GM12878 (cell line): ENCODE data around the gene POLD1. TPM values are rescaled to one million over a fixed set of nuclear protein-coding genes. Genes with fewer than 3 reads are reported as not detected.
A peak's percentile ranks its signal among the peaks of the same experiment; 100 is the strongest.

Source experiments
- BHLHE40 ChIP-seq, 2 experiments: fragments of 450-650 bp in 1 of 2; IDR thresholded peaks; 2 replicates each; pipeline ENCODE4 v1.6.1; 2011 to 2017; ENCODE audit warnings: low read depth in 2 of 2, borderline replicate concordance in 1 of 2, improper control_type of control experiment in 1 of 2, low read length in 1 of 2, mild to moderate bottlenecking in 1 of 2
- CHD1 ChIP-seq: IDR thresholded peaks from 2 replicates; pipeline ENCODE4 v1.6.1; 2012; ENCODE audit warnings: low read depth, low read length, improper control_type of control experiment
- CREM ChIP-seq: IDR thresholded peaks from 2 replicates; pipeline ENCODE4 v1.6.1; 2014; ENCODE audit warnings: antibody characterized with exemption, low read depth
- EED ChIP-seq: sonication (generic); IDR thresholded peaks from 2 replicates; pipeline ENCODE4 v1.6.1; 2016; ENCODE audit warnings: antibody characterized with exemption, low read depth
- EP300 ChIP-seq, 2 experiments: fragments of 150-350 bp in 1 of 2; IDR thresholded peaks; 2 replicates each; pipeline ENCODE4 v1.6.1; 2011 to 2012; ENCODE audit warnings: low read depth in 2 of 2, low read length in 2 of 2, borderline replicate concordance in 1 of 2, improper control_type of control experiment in 1 of 2, inconsistent platforms in 1 of 2; ENCODE audit not compliant: control insufficient read depth in 1 of 2
- HDGF ChIP-seq: fragments of 450-650 bp; IDR thresholded peaks from 2 replicates; pipeline ENCODE4 v1.6.1; 2016; ENCODE audit warnings: antibody characterized with exemption
- MYC ChIP-seq: IDR thresholded peaks from 2 replicates; pipeline ENCODE4 v1.6.1; 2011; ENCODE audit warnings: mild to moderate bottlenecking, low read length, moderate library complexity, inconsistent platforms; ENCODE audit not compliant: insufficient read depth, insufficient replicate concordance, insufficient read length, severe bottlenecking
- NBN ChIP-seq: fragments of 450-650 bp; IDR thresholded peaks from 2 replicates; pipeline ENCODE4 v1.6.1; 2016
- NFYB ChIP-seq: IDR thresholded peaks from 2 replicates; pipeline ENCODE4 v1.6.1; 2011; ENCODE audit warnings: low read depth, mild to moderate bottlenecking, low read length, improper control_type of control experiment, moderate library complexity; ENCODE audit not compliant: insufficient read depth
- PKNOX1 ChIP-seq: fragments of 450-650 bp; IDR thresholded peaks from 2 replicates; pipeline ENCODE4 v1.6.1; 2016; ENCODE audit warnings: mild to moderate bottlenecking
- POLR2AphosphoS5 ChIP-seq: IDR thresholded peaks from 2 replicates; pipeline ENCODE4 v1.6.1; 2011; ENCODE audit warnings: mild to moderate bottlenecking, low read length, inconsistent platforms
- PRDM15 ChIP-seq: fragments of 450-650 bp; formaldehyde crosslinking; IDR thresholded peaks from 2 replicates; pipeline ENCODE4 v1.4.0; 2020; ENCODE audit warnings: mild to moderate bottlenecking, moderate library complexity
- RELA ChIP-seq: fragments of 450-650 bp; IDR thresholded peaks from 2 replicates; pipeline ENCODE4 v1.8.0; 2014; ENCODE audit warnings: borderline replicate concordance; ENCODE audit not compliant: partially characterized antibody
- RFX5 ChIP-seq: IDR thresholded peaks from 2 replicates; pipeline ENCODE4 v1.6.1; 2011; ENCODE audit warnings: low read depth, low read length, improper control_type of control experiment
- RUNX3 ChIP-seq: IDR thresholded peaks from 2 replicates; pipeline ENCODE4 v1.6.1; 2012; ENCODE audit warnings: low read length, inconsistent platforms
- STAT1 ChIP-seq: fragments of 450-650 bp; conservative IDR thresholded peaks from 2 replicates; pipeline ENCODE4 v1.6.1; 2014; ENCODE audit warnings: antibody characterized with exemption, mild to moderate bottlenecking
- WRNIP1 ChIP-seq: IDR thresholded peaks from 2 replicates; pipeline ENCODE4 v1.6.1; 2011; ENCODE audit warnings: low read depth, low read length, improper control_type of control experiment, borderline replicate concordance
- ZBTB40 ChIP-seq: fragments of 450-650 bp; IDR thresholded peaks from 2 replicates; pipeline ENCODE4 v1.6.1; 2016; ENCODE audit warnings: mild to moderate bottlenecking, moderate library complexity, borderline replicate concordance
- polyA plus RNA-seq, 11 experiments: library from polyadenylated mRNA; depleted of rRNA in 4 of 11; unstranded in 6 of 11; stranded (reverse) in 5 of 11; fragments of >200 nt; fragmentation: Nextera tagmentation in 4 of 11; fragmentation: Illumina TruSeq in 1 of 11; extraction: Ambion mirVana in 4 of 11; extraction: Trizol in 1 of 11; gene quantifications; 1 replicate in 1 of 11; 2 replicates in 10 of 11; pipeline versions ENCODE4 v1.2.1 to v1.2.3, GENCODE V29; 2011 to 2016; ENCODE audit warnings: inconsistent platforms in 2 of 11, missing spikeins in 2 of 11, low read depth in 1 of 11
- total RNA-seq, 4 experiments: library from RNA; depleted of rRNA in 3 of 4; stranded (reverse); fragments of >200 nt in 3 of 4; fragmentation: Illumina TruSeq in 1 of 4; extraction: Trizol in 1 of 4; gene quantifications; 2 replicates each; pipeline versions ENCODE4 v1.2.1 to v1.2.3, GENCODE V29; 2013 to 2021

Gene POLD1
- total and polyA plus RNA-seq, 10 of the 15 experiments (the other 5 are each of a cell fraction or from before 2014, with no cell fraction given) = 0.76 to 165 (median 63.4) TPM

- TF ChIP-seq RUNX3 (peak; percentile 54; the same call in 1 of the 2 replicates), RELA (peak; percentile 55), EED (peak; percentile 34; the same call in 1 of the 2 replicates), PRDM15 (CRISPR knock-in tag) (no peak), EP300 (IDR thresholded peaks at IDR 0.05; ENCODE audit: borderline replicate concordance in 1 of 2, control insufficient read depth in 1 of 2, low read depth in 2 of 2, low read length in 2 of 2) (0 out of 4 replicates have a peak, but pooled peaks of 1 of the 2 experiments have one; percentile 23), BHLHE40 (IDR thresholded peaks at IDR 0.05; ENCODE audit: borderline replicate concordance in 1 of 2, low read depth in 2 of 2, low read length in 1 of 2) (peak; percentile 68 to 79), MYC (no peak), WRNIP1 (no peak), CHD1 (0 out of 2 replicates have a peak, but pooled peaks have one; percentile 47), NFYB (peak; percentile 79), CREM (peak; percentile 98), PKNOX1 (peak; percentile 11; the same call in 1 of the 2 replicates), ZBTB40 (peak; percentile 44; the same call in 1 of the 2 replicates), NBN (peak; percentile 82), STAT1 (no peak), POLR2AphosphoS5 (peak; percentile 66; the same call in 1 of the 2 replicates), RFX5 (peak; percentile 99), HDGF (peak; percentile 94)
Measured at GRCh38 chr19:50431343-50432220, 47.4 kb downstream of the POLD1 start (continued).
